Coronary artery (tissue), 2 donors: ENCODE measurements around the gene LHPP.
A peak's percentile ranks its signal among the peaks of the same experiment; 100 is the strongest.
"Not testable (repeated sequence)": the region's sequence is repeated elsewhere in the genome, so short reads cannot be mapped to it uniquely, and the experiment has no call there.

Experiments used
- DNase-seq: peaks from one replicate; pipeline ENCODE4 v3.0.0-alpha.2; 2017; ENCODE audit warnings: low spot score
- H3K27ac ChIP-seq, 2 donors: fragments of 200-600 bp; sonication (generic); one replicate each; pipeline ENCODE4 v1.5.1; 2016 to 2019
- H3K4me3 ChIP-seq: fragments of 200-600 bp; sonication (generic); 2 replicates; pipeline ENCODE4 v1.5.1; 2016; ENCODE audit warnings: mild to moderate bottlenecking, moderate library complexity
- TF ChIP-seq, protein P1 (sequence below): fragments of 200-600 bp; sonication (generic); IDR thresholded peaks from one replicate; pipeline ENCODE4 v1.5.1; 2019; ENCODE audit warnings: antibody characterized with exemption

LHPP gene

GRCh38 chr10:124430077-124430476 is 31.5 kb upstream of the LHPP start:
- Histone ChIP-seq H3K4me3 (no peak overlapping the region), H3K27ac (no peak overlapping the region)
- TF ChIP-seq, protein P1, sequence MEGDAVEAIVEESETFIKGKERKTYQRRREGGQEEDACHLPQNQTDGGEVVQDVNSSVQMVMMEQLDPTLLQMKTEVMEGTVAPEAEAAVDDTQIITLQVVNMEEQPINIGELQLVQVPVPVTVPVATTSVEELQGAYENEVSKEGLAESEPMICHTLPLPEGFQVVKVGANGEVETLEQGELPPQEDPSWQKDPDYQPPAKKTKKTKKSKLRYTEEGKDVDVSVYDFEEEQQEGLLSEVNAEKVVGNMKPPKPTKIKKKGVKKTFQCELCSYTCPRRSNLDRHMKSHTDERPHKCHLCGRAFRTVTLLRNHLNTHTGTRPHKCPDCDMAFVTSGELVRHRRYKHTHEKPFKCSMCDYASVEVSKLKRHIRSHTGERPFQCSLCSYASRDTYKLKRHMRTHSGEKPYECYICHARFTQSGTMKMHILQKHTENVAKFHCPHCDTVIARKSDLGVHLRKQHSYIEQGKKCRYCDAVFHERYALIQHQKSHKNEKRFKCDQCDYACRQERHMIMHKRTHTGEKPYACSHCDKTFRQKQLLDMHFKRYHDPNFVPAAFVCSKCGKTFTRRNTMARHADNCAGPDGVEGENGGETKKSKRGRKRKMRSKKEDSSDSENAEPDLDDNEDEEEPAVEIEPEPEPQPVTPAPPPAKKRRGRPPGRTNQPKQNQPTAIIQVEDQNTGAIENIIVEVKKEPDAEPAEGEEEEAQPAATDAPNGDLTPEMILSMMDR = no peak
- no peak for DNase-seq

DNA sequence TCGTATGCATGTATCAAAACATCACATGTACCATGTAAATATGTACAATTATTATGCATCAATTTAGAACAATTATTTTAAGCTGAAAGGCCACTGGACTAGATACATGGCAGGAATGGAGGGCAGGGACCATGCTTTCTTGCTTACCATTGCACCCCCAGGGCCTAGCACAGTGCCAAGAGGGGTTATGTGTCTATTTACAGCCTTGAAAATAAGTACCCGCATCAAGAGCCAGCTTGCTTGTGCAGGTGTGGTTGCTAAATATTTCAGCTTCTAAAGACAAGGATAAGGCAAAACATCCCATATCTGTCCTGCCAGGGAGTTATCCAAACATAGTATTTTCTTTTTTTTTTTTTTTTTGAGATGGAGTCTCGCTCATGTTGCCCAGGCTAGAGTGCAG is 28.2 kb upstream of the LHPP start:
- no peak overlapping the region for H3K27ac ChIP-seq
- no peak overlapping the region for H3K4me3 ChIP-seq
- TF ChIP-seq, protein P1 = no peak
- no peak for DNase-seq

DNA sequence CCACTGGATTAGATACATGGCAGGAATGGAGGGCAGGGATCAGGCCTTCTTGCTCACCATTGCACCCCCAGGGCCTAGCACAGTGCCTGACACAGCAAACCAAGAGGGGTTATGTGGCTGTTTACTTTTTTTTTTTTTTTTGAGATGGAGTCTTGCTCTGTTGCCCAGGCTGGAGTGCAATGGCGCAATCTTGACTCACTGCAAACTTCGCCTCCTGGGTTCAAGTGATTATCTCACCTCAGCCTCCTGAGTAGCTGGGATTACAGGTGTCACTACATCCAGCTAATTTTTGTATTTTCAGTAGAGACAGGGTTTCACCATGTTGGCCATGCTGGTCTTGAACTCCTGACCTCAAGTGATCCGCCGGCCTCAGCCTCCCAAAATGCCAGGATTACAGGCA is 25.9 kb upstream of the LHPP start:
- DNase-seq, H3K27ac ChIP-seq, H3K4me3 ChIP-seq: not testable (repeated sequence)

- Histone ChIP-seq H3K27ac (no peak overlapping the region), H3K4me3 (no peak overlapping the region)
- no peak for DNase-seq
- TF ChIP-seq, protein P1 = no peak
These were observed 25.4 kb upstream of the LHPP start for GRCh38 chr10:124436191-124436638.

DNA sequence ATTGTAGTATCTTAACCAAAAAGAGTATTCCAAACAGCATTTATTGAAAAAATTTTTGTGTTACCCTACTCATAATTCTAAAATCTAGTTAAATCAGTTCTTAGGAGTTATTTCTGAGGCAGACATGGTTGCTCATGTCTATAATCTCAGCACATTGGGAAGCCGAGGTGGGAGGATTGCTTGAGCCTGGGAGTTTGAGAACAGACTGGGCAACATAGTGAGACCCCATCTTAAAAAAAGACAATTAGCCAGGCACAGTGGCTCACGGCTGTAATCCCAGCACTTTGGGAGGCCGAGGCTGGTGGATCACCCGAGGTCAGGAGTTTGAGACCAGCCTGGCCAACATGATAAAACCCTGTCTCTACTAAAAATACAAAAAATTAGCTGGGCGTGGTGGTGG is 19.9 kb upstream of the LHPP start:
- H3K4me3 ChIP-seq = not testable (repeated sequence)

DNA sequence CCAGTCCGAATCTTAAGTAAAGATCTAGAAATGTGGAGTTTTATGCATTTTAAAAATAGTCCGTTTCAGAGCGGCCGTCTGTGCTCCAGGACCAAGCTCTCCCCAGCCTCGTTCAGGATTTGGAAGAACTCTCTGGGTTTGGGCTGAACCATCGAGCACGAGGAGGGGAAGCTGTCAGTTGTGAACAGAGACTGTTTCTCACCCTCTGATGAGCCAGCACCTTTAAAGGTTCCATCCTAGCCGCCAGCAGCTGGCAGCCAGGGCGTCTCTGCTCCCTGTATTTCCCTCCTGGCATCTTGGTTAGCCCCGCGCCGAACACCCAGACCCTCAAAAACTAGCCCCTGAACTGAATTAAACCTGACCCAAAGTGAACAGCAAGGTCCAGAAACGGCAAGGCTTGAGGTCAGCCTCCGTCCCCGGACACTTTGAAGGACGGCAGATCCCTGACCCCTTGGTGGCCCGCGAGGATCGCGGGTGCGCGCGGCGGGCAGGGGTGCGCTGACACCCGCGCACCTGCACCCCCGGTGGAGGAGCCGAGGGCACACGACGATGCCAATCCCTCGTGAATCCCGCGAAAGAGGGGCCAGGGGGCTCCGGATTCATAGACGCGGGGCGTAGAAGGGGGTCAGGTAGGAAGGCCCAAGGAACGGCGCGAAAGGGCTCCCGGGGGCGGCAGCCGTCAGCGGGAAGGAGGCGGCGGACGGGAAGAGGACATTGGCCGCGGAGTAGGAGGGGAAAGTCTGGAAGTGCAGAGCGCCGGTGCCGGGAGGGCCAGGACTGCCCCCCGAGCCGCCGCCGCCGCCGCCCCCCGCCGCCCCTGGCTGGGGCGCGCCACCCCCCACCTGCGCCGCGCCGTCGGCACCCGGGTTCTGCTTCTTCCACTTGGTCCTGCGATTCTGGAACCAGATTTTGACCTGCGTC is 14.5 kb upstream of the LHPP start:
- H3K4me3 ChIP-seq = peak overlapping the region; percentile 47
- TF ChIP-seq, protein P1 = no peak
- DNase-seq = no peak
- no peak overlapping the region for H3K27ac ChIP-seq

More for the DNA sequence above, 19.9 kb upstream of the LHPP start:
- H3K27ac ChIP-seq, DNase-seq: not testable (repeated sequence)

GRCh38 chr10:124447751-124448466 is 13.7 kb upstream of the LHPP start:
- Histone ChIP-seq H3K27ac (no peak overlapping the region), H3K4me3 (peak overlapping the region; percentile 47)
- DNase-seq = no peak
- TF ChIP-seq, protein P1 = no peak
